Mucosa of descending colon (tissue), 3 donors: Measurements from ENCODE around the gene TPI1. TPM values are rescaled to one million over a fixed set of nuclear protein-coding genes. Genes with fewer than 3 reads are reported as not detected.

ENCODE experiments used
- ATAC-seq: fragments of 200-7000 bp; cut with Tn5 transposase; one replicate; pipeline ENCODE4 v1.9.1; 2020; ENCODE audit warnings: mild to moderate bottlenecking, moderate library complexity
- DNase-seq, 3 donors: peaks; one replicate each; pipeline ENCODE4 v3.0.0-alpha.2; 2020
- H3K36me3 ChIP-seq: fragments of 200-600 bp; one replicate; pipeline ENCODE4 v1.8.0; 2021; ENCODE audit warnings: low read depth, mild to moderate bottlenecking
- H3K4me1 ChIP-seq: fragments of 200-600 bp; one replicate; pipeline ENCODE4 v1.8.0; 2021; ENCODE audit warnings: low read depth, mild to moderate bottlenecking
- H3K4me3 ChIP-seq: fragments of 200-600 bp; one replicate; pipeline ENCODE4 v1.8.0; 2021; ENCODE audit warnings: mild to moderate bottlenecking
- H3K9me3 ChIP-seq: fragments of 200-600 bp; one replicate; pipeline ENCODE4 v1.8.0; 2021; ENCODE audit warnings: mild to moderate bottlenecking
- intact Hi-C, 2 donors: fragments of 100-400 bp; cut with DNase I in 1 of 2; cut with micrococcal nuclease in 1 of 2; formaldehyde crosslinking; loops; one replicate each; pipeline versions ENCODE4 v1.11.0 to v1.11.1; 2022; cut with DNase I, micrococcal nuclease
- total RNA-seq, 3 donors: library from RNA; stranded (reverse); fragmentation: NEBNext Ultra II Directional in 2 of 3; extraction: Animal tissue kit (Norgen Biotek cat#: 25700) in 2 of 3; gene quantifications; one replicate each; pipeline versions ENCODE4 v1.2.1 to v1.2.4, GENCODE V29; 2021 to 2023
- TF ChIP-seq, protein P1 (sequence below): fragments of 200-600 bp; IDR thresholded peaks from one replicate; pipeline ENCODE4 v1.8.0; 2022; ENCODE audit warnings: antibody characterized with exemption, mild to moderate bottlenecking
- donor health status: DM: no; HTN: no; CAD: no; lungs with moderate emphysema.
- donor health status: DM: no; HTN: no; CAD: no.
- donor health status: DM: no; HTN: yes; CAD: no.

Gene TPI1
- total RNA-seq, 3 donors from 2014 or later = 408 to 766 (median 700) TPM

DNA sequence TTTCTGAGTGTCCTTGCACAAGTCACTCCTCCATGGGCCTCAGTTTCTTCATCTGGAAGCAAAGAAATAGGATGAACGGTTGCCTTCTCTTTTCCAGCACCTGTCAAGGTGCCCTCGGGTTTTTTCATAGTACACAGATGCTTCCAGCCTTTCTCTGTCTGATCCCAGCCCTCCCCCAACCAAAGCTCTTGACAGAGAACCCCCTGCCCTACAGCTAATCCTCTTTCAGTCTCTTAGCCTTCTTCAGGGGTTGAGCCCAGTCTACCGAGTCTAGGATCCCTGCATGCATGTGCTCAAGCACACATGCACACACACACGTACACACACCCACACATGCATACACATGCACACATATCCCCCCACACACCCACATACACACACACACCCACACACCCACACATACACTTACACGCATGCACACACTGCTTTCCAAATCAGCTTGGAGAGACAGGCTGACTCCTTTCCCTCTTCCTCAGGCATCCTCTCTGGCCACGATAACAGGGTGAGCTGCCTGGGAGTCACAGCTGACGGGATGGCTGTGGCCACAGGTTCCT, 20.9 kb upstream of the TPI1 start:
- no peaks in the 10 kb centered on the region for H3K9me3 ChIP-seq
- TF ChIP-seq, protein P1, sequence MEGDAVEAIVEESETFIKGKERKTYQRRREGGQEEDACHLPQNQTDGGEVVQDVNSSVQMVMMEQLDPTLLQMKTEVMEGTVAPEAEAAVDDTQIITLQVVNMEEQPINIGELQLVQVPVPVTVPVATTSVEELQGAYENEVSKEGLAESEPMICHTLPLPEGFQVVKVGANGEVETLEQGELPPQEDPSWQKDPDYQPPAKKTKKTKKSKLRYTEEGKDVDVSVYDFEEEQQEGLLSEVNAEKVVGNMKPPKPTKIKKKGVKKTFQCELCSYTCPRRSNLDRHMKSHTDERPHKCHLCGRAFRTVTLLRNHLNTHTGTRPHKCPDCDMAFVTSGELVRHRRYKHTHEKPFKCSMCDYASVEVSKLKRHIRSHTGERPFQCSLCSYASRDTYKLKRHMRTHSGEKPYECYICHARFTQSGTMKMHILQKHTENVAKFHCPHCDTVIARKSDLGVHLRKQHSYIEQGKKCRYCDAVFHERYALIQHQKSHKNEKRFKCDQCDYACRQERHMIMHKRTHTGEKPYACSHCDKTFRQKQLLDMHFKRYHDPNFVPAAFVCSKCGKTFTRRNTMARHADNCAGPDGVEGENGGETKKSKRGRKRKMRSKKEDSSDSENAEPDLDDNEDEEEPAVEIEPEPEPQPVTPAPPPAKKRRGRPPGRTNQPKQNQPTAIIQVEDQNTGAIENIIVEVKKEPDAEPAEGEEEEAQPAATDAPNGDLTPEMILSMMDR = no peak
- DNase-seq (no peak), ATAC-seq (no peak)
- intact Hi-C loops = no loop called here
- H3K4me3 ChIP-seq = no peak overlapping the region
- H3K36me3 ChIP-seq = no peaks in the 10 kb centered on the region
- peaks cover 8% of the 10 kb centered on the region for H3K4me1 ChIP-seq

DNA sequence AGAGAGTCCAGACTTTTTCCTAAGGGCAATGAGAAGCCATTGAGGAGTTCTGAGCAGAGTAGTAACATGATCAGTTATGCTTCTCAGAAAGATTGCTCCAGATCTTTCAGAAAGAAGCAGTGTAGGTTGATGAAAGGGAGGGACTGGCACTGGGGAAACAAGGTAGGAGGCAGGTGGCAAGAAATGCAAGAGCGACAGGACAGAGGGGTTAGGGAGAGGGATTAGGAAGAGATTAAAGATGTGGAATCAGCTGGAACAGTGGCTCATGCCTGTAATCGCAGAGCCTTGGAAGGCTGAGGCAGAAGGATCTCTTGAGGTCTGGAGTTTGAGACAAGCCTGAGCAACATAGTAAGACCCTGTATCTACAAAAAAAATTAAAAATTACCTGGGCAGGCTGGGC, 19.7 kb upstream of the TPI1 start:
- H3K36me3 ChIP-seq = no peaks in the 10 kb centered on the region
- H3K4me1 ChIP-seq = peaks cover 8% of the 10 kb centered on the region
- DNase-seq (no peak), ATAC-seq (no peak)
- H3K4me3 ChIP-seq = no peak overlapping the region
- H3K9me3 ChIP-seq = no peaks in the 10 kb centered on the region
- intact Hi-C loops = no loop called here
- TF ChIP-seq, protein P1 = no peak

DNA sequence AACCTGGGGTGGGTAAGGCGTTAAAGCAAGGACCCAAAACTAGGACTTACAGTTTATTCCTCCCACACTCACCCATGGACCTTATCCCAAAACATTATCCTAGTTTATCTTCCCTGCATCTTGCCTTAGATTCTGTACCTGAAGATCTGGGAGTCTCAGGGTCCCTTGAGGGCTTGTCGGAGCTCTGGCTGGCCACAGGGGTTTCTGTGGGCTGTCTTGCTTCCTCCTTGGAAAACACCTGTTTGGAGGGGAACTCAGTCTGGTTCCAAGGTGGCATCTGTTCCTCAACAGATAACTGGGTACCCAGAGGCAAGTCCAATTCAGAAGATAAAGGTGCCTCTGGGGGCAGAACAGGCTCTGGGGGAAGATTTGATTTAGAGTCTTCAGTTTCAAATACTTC, 17.9 kb upstream of the TPI1 start:
- Histone ChIP-seq H3K36me3 (no peaks in the 10 kb centered on the region), H3K4me1 (peaks cover 19% of the 10 kb centered on the region), H3K4me3 (no peak overlapping the region), H3K9me3 (no peaks in the 10 kb centered on the region)
- DNase-seq (no peak), ATAC-seq (no peak)
- intact Hi-C loops = no loop called here
- TF ChIP-seq, protein P1 = no peak

DNA sequence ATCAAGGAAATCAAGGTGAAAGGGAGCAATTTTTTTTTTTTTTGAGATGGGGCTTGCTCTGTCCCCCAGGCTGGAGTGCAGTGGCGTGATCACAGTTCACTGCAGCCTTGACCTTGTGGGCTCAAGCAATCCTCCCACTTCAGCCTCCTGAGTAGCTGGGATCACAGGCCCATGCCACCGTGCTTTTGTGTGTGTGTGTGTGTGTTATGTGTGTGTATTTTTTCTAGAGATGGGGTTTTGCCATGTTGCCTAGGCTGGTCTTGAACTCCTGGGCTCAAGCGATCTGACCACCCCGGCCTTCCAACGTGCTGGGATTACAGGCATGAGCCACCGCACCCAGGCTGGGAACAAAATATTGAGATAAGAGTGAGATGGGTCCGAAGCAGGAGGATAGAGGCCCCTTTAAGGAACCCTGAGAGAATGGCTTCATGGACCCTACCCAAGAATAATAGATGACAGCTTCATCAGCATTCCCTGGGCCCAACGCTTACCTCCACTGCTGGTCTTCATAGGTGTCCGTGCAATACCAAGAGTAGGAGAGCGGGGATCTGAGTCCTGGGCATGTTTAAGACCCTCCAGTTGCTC, 17.3 kb upstream of the TPI1 start:
- intact Hi-C loops = no loop called here
- DNase-seq = peak in 1 of 3 donors; percentile 31
- TF ChIP-seq, protein P1 = no peak
- no peak overlapping the region for H3K4me3 ChIP-seq
- H3K4me1 ChIP-seq = peaks cover 19% of the 10 kb centered on the region
- no peaks in the 10 kb centered on the region for H3K36me3 ChIP-seq
- ATAC-seq = no peak
- H3K9me3 ChIP-seq = no peaks in the 10 kb centered on the region

DNA sequence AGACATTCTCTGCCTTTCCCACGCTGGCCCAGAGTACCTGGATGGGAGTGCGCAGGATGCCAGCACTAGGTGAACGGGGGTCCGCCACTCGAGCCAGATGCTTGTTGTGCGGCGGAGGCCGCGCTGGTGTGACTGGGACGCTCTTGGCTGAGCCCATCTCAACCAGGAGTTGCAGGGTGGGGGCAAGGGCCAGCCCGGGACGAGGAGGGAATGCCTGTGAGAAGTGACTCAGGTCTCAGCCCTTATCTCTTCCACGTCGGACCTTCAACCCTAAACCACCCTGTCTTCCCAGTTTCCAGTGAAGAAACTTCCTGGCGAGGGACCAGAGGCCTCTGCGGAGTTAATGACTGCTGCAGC, 16.6 kb upstream of the TPI1 start:
- DNase-seq (peak in 2 of 3 donors; percentile 71 to 81), ATAC-seq (peak; percentile 4)
- TF ChIP-seq, protein P1 = no peak
- Histone ChIP-seq H3K36me3 (no peaks in the 10 kb centered on the region), H3K4me1 (peaks cover 19% of the 10 kb centered on the region), H3K9me3 (no peaks in the 10 kb centered on the region), H3K4me3 (peak overlapping the region; percentile 33)
- intact Hi-C loops = no loop called here
